Mucosa of descending colon (tissue), 3 donors: ENCODE results near the gene CDH26. TPM values are rescaled to one million over a fixed set of nuclear protein-coding genes. Genes with fewer than 3 reads are reported as not detected.

Source experiments
- ATAC-seq: fragments of 200-7000 bp; cut with Tn5 transposase; one replicate; pipeline ENCODE4 v1.9.1; 2020; ENCODE audit warnings: mild to moderate bottlenecking, moderate library complexity
- DNase-seq, 3 donors: peaks; one replicate each; pipeline ENCODE4 v3.0.0-alpha.2; 2020
- H3K36me3 ChIP-seq: fragments of 200-600 bp; one replicate; pipeline ENCODE4 v1.8.0; 2021; ENCODE audit warnings: low read depth, mild to moderate bottlenecking
- H3K4me1 ChIP-seq: fragments of 200-600 bp; one replicate; pipeline ENCODE4 v1.8.0; 2021; ENCODE audit warnings: low read depth, mild to moderate bottlenecking
- H3K4me3 ChIP-seq: fragments of 200-600 bp; one replicate; pipeline ENCODE4 v1.8.0; 2021; ENCODE audit warnings: mild to moderate bottlenecking
- H3K9me3 ChIP-seq: fragments of 200-600 bp; one replicate; pipeline ENCODE4 v1.8.0; 2021; ENCODE audit warnings: mild to moderate bottlenecking
- CTCF ChIP-seq: fragments of 200-600 bp; IDR thresholded peaks from one replicate; pipeline ENCODE4 v1.8.0; 2022; ENCODE audit warnings: antibody characterized with exemption, mild to moderate bottlenecking
- intact Hi-C, 2 donors: fragments of 100-400 bp; cut with DNase I in 1 of 2; cut with micrococcal nuclease in 1 of 2; formaldehyde crosslinking; loops; one replicate each; pipeline versions ENCODE4 v1.11.0 to v1.11.1; 2022; cut with DNase I, micrococcal nuclease
- total RNA-seq, 3 donors: library from RNA; stranded (reverse); fragmentation: NEBNext Ultra II Directional in 2 of 3; extraction: Animal tissue kit (Norgen Biotek cat#: 25700) in 2 of 3; gene quantifications; one replicate each; pipeline versions ENCODE4 v1.2.1 to v1.2.4, GENCODE V29; 2021 to 2023
- donor health status: DM: no; HTN: no; CAD: no; lungs with moderate emphysema.
- donor health status: DM: no; HTN: no; CAD: no.
- donor health status: DM: no; HTN: yes; CAD: no.

The CDH26 gene
- total RNA-seq, 3 donors from 2014 or later = 0.48 to 2.2 (median 1.4) TPM

GRCh38 chr20:59925359-59925758 lies 32.9 kb upstream of the CDH26 start:
- DNase-seq (no peak), ATAC-seq (no peak)
- intact Hi-C loops = no loop called here
- Histone ChIP-seq H3K4me1 (peaks cover 8% of the 10 kb centered on the region), H3K9me3 (no peaks in the 10 kb centered on the region), H3K36me3 (no peaks in the 10 kb centered on the region), H3K4me3 (no peak overlapping the region)
- TF ChIP-seq CTCF = no peak

- H3K9me3 ChIP-seq = no peaks in the 10 kb centered on the region
- intact Hi-C loops = no loop called here
- no peaks in the 10 kb centered on the region for H3K36me3 ChIP-seq
- H3K4me3 ChIP-seq = no peak overlapping the region
- DNase-seq (no peak), ATAC-seq (peak; percentile 82)
- H3K4me1 ChIP-seq = peaks cover 8% of the 10 kb centered on the region
- TF ChIP-seq CTCF = no peak
These were observed 32.3 kb upstream of the CDH26 start for GRCh38 chr20:59925899-59926298.

GRCh38 chr20:59931511-59932312 lies 26.5 kb upstream of the CDH26 start:
- ATAC-seq = no peak
- H3K4me1 ChIP-seq = peaks cover 2% of the 10 kb centered on the region
- no peak for TF ChIP-seq CTCF
- no peaks in the 10 kb centered on the region for H3K36me3 ChIP-seq
- H3K4me3 ChIP-seq = no peak overlapping the region
- no peaks in the 10 kb centered on the region for H3K9me3 ChIP-seq
- intact Hi-C loops = no loop called here
- DNase-seq = no peak

- no peak for TF ChIP-seq CTCF
- H3K4me3 ChIP-seq = no peak overlapping the region
- intact Hi-C loops = no loop called here
- no peaks in the 10 kb centered on the region for H3K36me3 ChIP-seq
- DNase-seq = no peak
- peaks cover 11% of the 10 kb centered on the region for H3K4me1 ChIP-seq
- no peaks in the 10 kb centered on the region for H3K9me3 ChIP-seq
- ATAC-seq = no peak
These were observed 25.5 kb upstream of the CDH26 start for GRCh38 chr20:59932616-59933295.

- H3K4me1 ChIP-seq = peaks cover 17% of the 10 kb centered on the region
- DNase-seq (peak; percentile 53 to 65 (median 64)), ATAC-seq (peak; percentile 63)
- no peak for TF ChIP-seq CTCF
- H3K9me3 ChIP-seq = no peaks in the 10 kb centered on the region
- peak within 1 kb of the TSS; percentile 28 for H3K4me3 ChIP-seq
- no peaks in the 10 kb centered on the region for H3K36me3 ChIP-seq
- intact Hi-C loops = no loop called here
These were observed 24.9 kb upstream of the CDH26 start, which contains the start of gene SYCP2 for GRCh38 chr20:59933296-59933848. Gene SYCP2, minus strand, starts transcription at chr20:59933637. Its CDS starts 11,224 bp downstream, at chr20:59922413.
